HCT116 (cell line): ENCODE results near the gene IMPA2. TPM values are rescaled to one million over a fixed set of nuclear protein-coding genes. Genes with fewer than 3 reads are reported as not detected.

Experiments used
- ATAC-seq: fragments of 200-7000 bp; cut with Tn5 transposase; 2 replicates; pipeline ENCODE4 v1.9.1; 2020; ENCODE audit warnings: mild to moderate bottlenecking, moderate library complexity
- BruUV-seq: library from RNA; stranded (reverse); fragments of 400-500 nt; replicated peaks from 2 replicates; lab custom pipeline; 2021; lab: Mats Ljungman, UMichigan
- CTCF ChIA-PET: fragments of 300-600 bp; sonication (Branson Sonifier 250); formaldehyde crosslinking; loops from one replicate; lab custom pipeline; 2021; ENCODE audit warnings: antibody characterized with exemption; lab: Charles Lee
- POLR2A ChIA-PET: fragments of 300-600, 350-600 bp; sonication (Branson Sonifier 250); formaldehyde crosslinking; loops from one replicate; lab custom pipeline; 2021; ENCODE audit warnings: antibody characterized with exemption; lab: Charles Lee
- RAD21 ChIA-PET, 2 experiments: fragments of 300-600 bp; sonication (Branson Sonifier 250); formaldehyde crosslinking; loops; one replicate each; lab custom pipeline; 2023; ENCODE audit warnings: low total read pairs in 2 of 2; ENCODE audit not compliant: uncharacterized antibody in 2 of 2, unreplicated experiment in 2 of 2, low non-redundant PET in 1 of 2; lab: Charles Lee
- DNase-seq: peaks from one replicate; pipeline ENCODE4 v3.0.0-alpha.2; 2010; ENCODE audit warnings: low read depth, low spot score
- H2AFZ ChIP-seq: fragments of 200-600 bp; shearing (Covaris generic), sonication (generic); 2 replicates; pipeline ENCODE4 v1.6.1; 2017; ENCODE audit warnings: low read depth, mixed run types, mixed read lengths, antibody characterized with exemption, low read length; ENCODE audit not compliant: poor library complexity, severe bottlenecking
- H3K27ac ChIP-seq: 2 replicates; pipeline ENCODE4 v1.5.1; 2012; ENCODE audit warnings: low read depth, low read length
- H3K27me3 ChIP-seq: fragments of 200-600 bp; sonication (generic); 2 replicates; pipeline ENCODE4 v1.6.1; 2016; ENCODE audit warnings: mixed run types, low read length, mixed read lengths; ENCODE audit not compliant: insufficient read depth
- H3K36me3 ChIP-seq, 2 experiments: fragments of 200-500 bp in 1 of 2; fragments of 200-600 bp in 1 of 2; sonication (Bioruptor generic) in 1 of 2; sonication (generic) in 1 of 2; 2 replicates each; pipeline versions ENCODE4 v1.5.1 to v1.6.1; 2014 to 2016; ENCODE audit warnings: low read length in 2 of 2, inconsistent platforms in 1 of 2, mixed read lengths in 1 of 2, mixed run types in 1 of 2; ENCODE audit not compliant: insufficient read depth in 2 of 2, control insufficient read depth in 1 of 2
- H3K4me1 ChIP-seq, 2 experiments: fragments of 200-600 bp in 1 of 2; sonication (generic) in 1 of 2; 2 replicates each; pipeline versions ENCODE4 v1.5.1 to v1.6.1; 2012 to 2017; ENCODE audit warnings: low read length in 2 of 2, inconsistent platforms in 1 of 2, mild to moderate bottlenecking in 1 of 2, mixed read lengths in 1 of 2, mixed run types in 1 of 2, moderate library complexity in 1 of 2; ENCODE audit not compliant: insufficient read depth in 2 of 2, control insufficient read depth in 1 of 2
- H3K4me2 ChIP-seq: fragments of 200-600 bp; sonication (generic); 2 replicates; pipeline ENCODE4 v1.6.1; 2017; ENCODE audit warnings: mixed run types, low read length, mixed read lengths
- H3K4me3 ChIP-seq, 2 experiments: fragments of 200-600 bp in 1 of 2; sonication (generic) in 1 of 2; replicated peaks in 1 of 2; 2 replicates each; pipeline ENCODE4 v1.5.1; 2011 to 2016; ENCODE audit warnings: low read length in 2 of 2, control low read depth in 1 of 2, low read depth in 1 of 2, mild to moderate bottlenecking in 1 of 2, mixed read lengths in 1 of 2, mixed run types in 1 of 2
- H3K79me2 ChIP-seq: fragments of 200-600 bp; sonication (generic); 2 replicates; pipeline ENCODE4 v1.6.1; 2017; ENCODE audit warnings: mild to moderate bottlenecking, mixed run types, low read length, moderate library complexity, mixed read lengths; ENCODE audit not compliant: insufficient read depth
- H3K9ac ChIP-seq: fragments of 200-600 bp; sonication (generic); 2 replicates; pipeline ENCODE4 v1.6.1; 2016; ENCODE audit warnings: low read length, mixed read lengths
- H3K9me2 ChIP-seq: fragments of 200-600 bp; sonication (generic), shearing (Covaris generic); 2 replicates; pipeline ENCODE4 v1.6.1; 2017; ENCODE audit warnings: mixed run types, mild to moderate bottlenecking, moderate library complexity; ENCODE audit not compliant: insufficient read depth
- H3K9me3 ChIP-seq, 2 experiments: fragments of 200-500 bp in 1 of 2; fragments of 200-600 bp in 1 of 2; sonication (Bioruptor generic) in 1 of 2; sonication (generic) in 1 of 2; 2 replicates each; pipeline ENCODE4 v1.6.1; 2014 to 2017; ENCODE audit warnings: low read length in 2 of 2, mixed read lengths in 2 of 2, inconsistent platforms in 1 of 2, low read depth in 1 of 2, mild to moderate bottlenecking in 1 of 2, mixed run types in 1 of 2, moderate library complexity in 1 of 2; ENCODE audit not compliant: control insufficient read depth in 1 of 2, insufficient read depth in 1 of 2
- H4K20me1 ChIP-seq: fragments of 200-600 bp; sonication (generic), shearing (Covaris generic); 2 replicates; pipeline ENCODE4 v1.6.1; 2017; ENCODE audit warnings: mixed run types, mild to moderate bottlenecking, moderate library complexity; ENCODE audit not compliant: insufficient read depth
- EGR1 ChIP-seq: IDR thresholded peaks from 2 replicates; pipeline ENCODE4 v1.6.1; 2012; ENCODE audit warnings: low read depth
- EZH2phosphoT487 ChIP-seq: fragments of 200-600 bp; IDR thresholded peaks from 2 replicates; pipeline ENCODE4 v1.6.1; 2018; ENCODE audit warnings: antibody characterized with exemption, borderline replicate concordance
- MAX ChIP-seq: IDR thresholded peaks from 2 replicates; pipeline ENCODE4 v1.6.1; 2012
- POLR2AphosphoS5 ChIP-seq: IDR thresholded peaks from 2 replicates; pipeline ENCODE4 v1.6.1; 2011; ENCODE audit warnings: mild to moderate bottlenecking, low read depth, low read length, moderate library complexity
- SRF ChIP-seq: IDR thresholded peaks from 2 replicates; pipeline ENCODE4 v1.6.1; 2012; ENCODE audit warnings: low read depth
- ZBTB33 ChIP-seq: IDR thresholded peaks from 2 replicates; pipeline ENCODE4 v1.6.1; 2011; ENCODE audit warnings: mild to moderate bottlenecking, low read length, moderate library complexity; ENCODE audit not compliant: insufficient replicate concordance; ENCODE audit errors: extremely low read depth
- intact Hi-C: fragments of 100-400 bp; cut with micrococcal nuclease; formaldehyde crosslinking; loops from 2 replicates; pipeline ENCODE4 v1.10.0; 2022
- total RNA-seq: library from RNA; stranded (reverse); gene quantifications from one replicate; pipeline ENCODE4 v1.2.1, GENCODE V29; 2021; ENCODE audit not compliant: unreplicated experiment

Gene IMPA2
- total RNA-seq, 1 experiment from 2014 or later: 32.5 TPM

- TF ChIP-seq EGR1: no peak
- TF ChIP-seq SRF: no peak
Measured at GRCh38 chr18:12033643-12034025, 52.3 kb downstream of the IMPA2 start (continued).

GRCh38 chr18:12034241-12035100 lies 53.2 kb downstream of the IMPA2 start:
- TF ChIP-seq POLR2AphosphoS5: no peak
- no peak for TF ChIP-seq MAX
- TF ChIP-seq ZBTB33: no peak
- TF ChIP-seq SRF: no peak
- TF ChIP-seq EZH2phosphoT487: no peak
- H3K4me3 ChIP-seq: no peak overlapping the region
- no peak for ATAC-seq
- POLR2A ChIA-PET: no interaction called here
- no peaks in the 10 kb centered on the region for H3K9me2 ChIP-seq
- BruUV-seq: no TSS peak
- H3K4me2 ChIP-seq: no peak overlapping the region
- peaks cover 0 to 9% of the 10 kb centered on the region in 2 experiments; a peak in 2 of 4 replicates for H3K4me1 ChIP-seq
- H3K79me2 ChIP-seq: no peaks in the 10 kb centered on the region
- no peaks in the 10 kb centered on the region for H3K9me3 ChIP-seq
- RAD21 ChIA-PET: no interaction called here
- CTCF ChIA-PET: no interaction called here
- intact Hi-C loops: loop anchor here (10.0 kb wide), 1 partner anchor 380 kb away; no protein-coding TSS in a partner anchor
- no peak overlapping the region for H3K9ac ChIP-seq
- H3K27me3 ChIP-seq: no peaks in the 10 kb centered on the region
- no peak overlapping the region for H3K27ac ChIP-seq
- H4K20me1 ChIP-seq: no peaks in the 10 kb centered on the region
- no peaks in the 10 kb centered on the region for H3K36me3 ChIP-seq
- no peak overlapping the region for H2AFZ ChIP-seq
- no peak for DNase-seq
